ENCODE results near the gene POFUT2. TPM values are rescaled to one million over a fixed set of nuclear protein-coding genes. Genes with fewer than 3 reads are reported as not detected.

Gene POFUT2
- total RNA-seq, 1 donor from 2014 or later: 22.5 TPM

GRCh38 chr21:45300786-45301520, 13.3 kb upstream of the POFUT2 start:
- Histone ChIP-seq H3K27me3 (ENCODE audit: control insufficient read depth, insufficient read depth, low read length) (no peaks in the 10 kb centered on the region), H3K36me3 (ENCODE audit: control insufficient read depth, insufficient read depth, low read length) (no peaks in the 10 kb centered on the region), H3K4me3 (ENCODE audit: low read depth, low read length) (no peak overlapping the region)
- no peak for TF ChIP-seq CTCF (IDR thresholded peaks at IDR 0.05; ENCODE audit: insufficient read depth, low read length, poor library complexity, severe bottlenecking)
- DNase-seq (ENCODE audit: low read depth): no peak

- Histone ChIP-seq H3K36me3 (ENCODE audit: control insufficient read depth, insufficient read depth, low read length) (no peaks in the 10 kb centered on the region), H3K4me3 (ENCODE audit: low read depth, low read length) (no peak overlapping the region), H3K27me3 (ENCODE audit: control insufficient read depth, insufficient read depth, low read length) (no peaks in the 10 kb centered on the region)
- no peak for DNase-seq (ENCODE audit: low read depth)
- TF ChIP-seq CTCF (IDR thresholded peaks at IDR 0.05; ENCODE audit: insufficient read depth, low read length, poor library complexity, severe bottlenecking): no peak
Observed at GRCh38 chr21:45299864-45300785, 12.4 kb upstream of the POFUT2 start.

- Histone ChIP-seq H3K4me3 (ENCODE audit: low read depth, low read length) (no peak overlapping the region), H3K27me3 (ENCODE audit: control insufficient read depth, insufficient read depth, low read length) (no peaks in the 10 kb centered on the region), H3K36me3 (ENCODE audit: control insufficient read depth, insufficient read depth, low read length) (no peaks in the 10 kb centered on the region)
- no peak for DNase-seq (ENCODE audit: low read depth)
- no peak for TF ChIP-seq CTCF (IDR thresholded peaks at IDR 0.05; ENCODE audit: insufficient read depth, low read length, poor library complexity, severe bottlenecking)
Observed at GRCh38 chr21:45299026-45299863, 11.6 kb upstream of the POFUT2 start.

GRCh38 chr21:45297869-45298268, 10.2 kb upstream of the POFUT2 start:
- H3K4me3 ChIP-seq (ENCODE audit: low read depth, low read length): no peak overlapping the region
- no peak for TF ChIP-seq CTCF (IDR thresholded peaks at IDR 0.05; ENCODE audit: insufficient read depth, low read length, poor library complexity, severe bottlenecking)
- H3K36me3 ChIP-seq (ENCODE audit: control insufficient read depth, insufficient read depth, low read length): no peaks in the 10 kb centered on the region
- no peaks in the 10 kb centered on the region for H3K27me3 ChIP-seq (ENCODE audit: control insufficient read depth, insufficient read depth, low read length)
- DNase-seq (ENCODE audit: low read depth): no peak

GRCh38 chr21:45297329-45297728, 9.6 kb upstream of the POFUT2 start:
- H3K36me3 ChIP-seq (ENCODE audit: control insufficient read depth, insufficient read depth, low read length): no peaks in the 10 kb centered on the region
- no peak overlapping the region for H3K4me3 ChIP-seq (ENCODE audit: low read depth, low read length)
- H3K27me3 ChIP-seq (ENCODE audit: control insufficient read depth, insufficient read depth, low read length): no peaks in the 10 kb centered on the region
- no peak for DNase-seq (ENCODE audit: low read depth)
- no peak for TF ChIP-seq CTCF (IDR thresholded peaks at IDR 0.05; ENCODE audit: insufficient read depth, low read length, poor library complexity, severe bottlenecking)

Measured in kidney epithelial cell (primary cell).